ENCODE measurements around the gene CNTNAP4.

DNA sequence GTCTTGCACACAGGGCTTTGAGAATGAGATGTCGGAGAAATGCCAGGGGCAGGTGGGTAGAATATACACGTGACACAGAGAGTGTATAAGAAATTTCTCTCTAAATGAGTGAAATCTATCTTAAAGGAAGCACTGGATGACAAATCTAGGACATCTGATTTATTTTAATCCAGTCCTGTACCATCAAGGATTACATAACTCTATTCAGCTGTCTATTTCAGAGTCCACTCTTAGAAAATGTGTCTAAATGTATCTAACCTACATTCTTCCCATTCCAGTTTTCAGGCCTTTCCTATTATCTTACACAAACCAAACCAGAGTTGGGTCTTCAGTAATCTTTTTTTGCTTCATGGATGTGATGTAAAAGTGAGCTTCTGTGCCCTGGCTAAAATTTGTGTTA lies 181.9 kb downstream of the CNTNAP4 start:
- no peak for TF ChIP-seq ZNF263 (CRISPR knock-in tag; IDR thresholded peaks at IDR 0.05; ENCODE audit: low read depth)
- TF ChIP-seq, protein P1, sequence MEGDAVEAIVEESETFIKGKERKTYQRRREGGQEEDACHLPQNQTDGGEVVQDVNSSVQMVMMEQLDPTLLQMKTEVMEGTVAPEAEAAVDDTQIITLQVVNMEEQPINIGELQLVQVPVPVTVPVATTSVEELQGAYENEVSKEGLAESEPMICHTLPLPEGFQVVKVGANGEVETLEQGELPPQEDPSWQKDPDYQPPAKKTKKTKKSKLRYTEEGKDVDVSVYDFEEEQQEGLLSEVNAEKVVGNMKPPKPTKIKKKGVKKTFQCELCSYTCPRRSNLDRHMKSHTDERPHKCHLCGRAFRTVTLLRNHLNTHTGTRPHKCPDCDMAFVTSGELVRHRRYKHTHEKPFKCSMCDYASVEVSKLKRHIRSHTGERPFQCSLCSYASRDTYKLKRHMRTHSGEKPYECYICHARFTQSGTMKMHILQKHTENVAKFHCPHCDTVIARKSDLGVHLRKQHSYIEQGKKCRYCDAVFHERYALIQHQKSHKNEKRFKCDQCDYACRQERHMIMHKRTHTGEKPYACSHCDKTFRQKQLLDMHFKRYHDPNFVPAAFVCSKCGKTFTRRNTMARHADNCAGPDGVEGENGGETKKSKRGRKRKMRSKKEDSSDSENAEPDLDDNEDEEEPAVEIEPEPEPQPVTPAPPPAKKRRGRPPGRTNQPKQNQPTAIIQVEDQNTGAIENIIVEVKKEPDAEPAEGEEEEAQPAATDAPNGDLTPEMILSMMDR (IDR thresholded peaks at IDR 0.05) = no peak
- TF ChIP-seq, protein P2, sequence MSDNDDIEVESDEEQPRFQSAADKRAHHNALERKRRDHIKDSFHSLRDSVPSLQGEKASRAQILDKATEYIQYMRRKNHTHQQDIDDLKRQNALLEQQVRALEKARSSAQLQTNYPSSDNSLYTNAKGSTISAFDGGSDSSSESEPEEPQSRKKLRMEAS (CRISPR knock-in tag; IDR thresholded peaks at IDR 0.05) = no peak
- TF ChIP-seq, protein P3, sequence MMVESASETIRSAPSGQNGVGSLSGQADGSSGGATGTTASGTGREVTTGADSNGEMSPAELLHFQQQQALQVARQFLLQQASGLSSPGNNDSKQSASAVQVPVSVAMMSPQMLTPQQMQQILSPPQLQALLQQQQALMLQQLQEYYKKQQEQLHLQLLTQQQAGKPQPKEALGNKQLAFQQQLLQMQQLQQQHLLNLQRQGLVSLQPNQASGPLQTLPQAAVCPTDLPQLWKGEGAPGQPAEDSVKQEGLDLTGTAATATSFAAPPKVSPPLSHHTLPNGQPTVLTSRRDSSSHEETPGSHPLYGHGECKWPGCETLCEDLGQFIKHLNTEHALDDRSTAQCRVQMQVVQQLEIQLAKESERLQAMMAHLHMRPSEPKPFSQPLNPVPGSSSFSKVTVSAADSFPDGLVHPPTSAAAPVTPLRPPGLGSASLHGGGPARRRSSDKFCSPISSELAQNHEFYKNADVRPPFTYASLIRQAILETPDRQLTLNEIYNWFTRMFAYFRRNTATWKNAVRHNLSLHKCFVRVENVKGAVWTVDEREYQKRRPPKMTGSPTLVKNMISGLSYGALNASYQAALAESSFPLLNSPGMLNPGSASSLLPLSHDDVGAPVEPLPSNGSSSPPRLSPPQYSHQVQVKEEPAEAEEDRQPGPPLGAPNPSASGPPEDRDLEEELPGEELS (CRISPR knock-in tag; IDR thresholded peaks at IDR 0.05) = no peak
- no peak for TF ChIP-seq CREB1 (CRISPR knock-in tag; IDR thresholded peaks at IDR 0.05)
- TF ChIP-seq JUN (CRISPR knock-in tag; IDR thresholded peaks at IDR 0.05) = no peak
- TF ChIP-seq, protein P4, sequence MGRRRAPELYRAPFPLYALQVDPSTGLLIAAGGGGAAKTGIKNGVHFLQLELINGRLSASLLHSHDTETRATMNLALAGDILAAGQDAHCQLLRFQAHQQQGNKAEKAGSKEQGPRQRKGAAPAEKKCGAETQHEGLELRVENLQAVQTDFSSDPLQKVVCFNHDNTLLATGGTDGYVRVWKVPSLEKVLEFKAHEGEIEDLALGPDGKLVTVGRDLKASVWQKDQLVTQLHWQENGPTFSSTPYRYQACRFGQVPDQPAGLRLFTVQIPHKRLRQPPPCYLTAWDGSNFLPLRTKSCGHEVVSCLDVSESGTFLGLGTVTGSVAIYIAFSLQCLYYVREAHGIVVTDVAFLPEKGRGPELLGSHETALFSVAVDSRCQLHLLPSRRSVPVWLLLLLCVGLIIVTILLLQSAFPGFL (CRISPR knock-in tag; IDR thresholded peaks at IDR 0.05; ENCODE audit: borderline replicate concordance) = no peak
- TF ChIP-seq TEAD4 (CRISPR knock-in tag; IDR thresholded peaks at IDR 0.05) = no peak
- TF ChIP-seq IRF2 (CRISPR knock-in tag; IDR thresholded peaks at IDR 0.05; ENCODE audit: borderline replicate concordance, low read depth) = no peak
- no peak for TF ChIP-seq NFYB (CRISPR knock-in tag; conservative IDR thresholded peaks at IDR 0.05; ENCODE audit: low read depth)
- TF ChIP-seq ATF1 (CRISPR knock-in tag; IDR thresholded peaks at IDR 0.05) = no peak
- TF ChIP-seq, protein P5, sequence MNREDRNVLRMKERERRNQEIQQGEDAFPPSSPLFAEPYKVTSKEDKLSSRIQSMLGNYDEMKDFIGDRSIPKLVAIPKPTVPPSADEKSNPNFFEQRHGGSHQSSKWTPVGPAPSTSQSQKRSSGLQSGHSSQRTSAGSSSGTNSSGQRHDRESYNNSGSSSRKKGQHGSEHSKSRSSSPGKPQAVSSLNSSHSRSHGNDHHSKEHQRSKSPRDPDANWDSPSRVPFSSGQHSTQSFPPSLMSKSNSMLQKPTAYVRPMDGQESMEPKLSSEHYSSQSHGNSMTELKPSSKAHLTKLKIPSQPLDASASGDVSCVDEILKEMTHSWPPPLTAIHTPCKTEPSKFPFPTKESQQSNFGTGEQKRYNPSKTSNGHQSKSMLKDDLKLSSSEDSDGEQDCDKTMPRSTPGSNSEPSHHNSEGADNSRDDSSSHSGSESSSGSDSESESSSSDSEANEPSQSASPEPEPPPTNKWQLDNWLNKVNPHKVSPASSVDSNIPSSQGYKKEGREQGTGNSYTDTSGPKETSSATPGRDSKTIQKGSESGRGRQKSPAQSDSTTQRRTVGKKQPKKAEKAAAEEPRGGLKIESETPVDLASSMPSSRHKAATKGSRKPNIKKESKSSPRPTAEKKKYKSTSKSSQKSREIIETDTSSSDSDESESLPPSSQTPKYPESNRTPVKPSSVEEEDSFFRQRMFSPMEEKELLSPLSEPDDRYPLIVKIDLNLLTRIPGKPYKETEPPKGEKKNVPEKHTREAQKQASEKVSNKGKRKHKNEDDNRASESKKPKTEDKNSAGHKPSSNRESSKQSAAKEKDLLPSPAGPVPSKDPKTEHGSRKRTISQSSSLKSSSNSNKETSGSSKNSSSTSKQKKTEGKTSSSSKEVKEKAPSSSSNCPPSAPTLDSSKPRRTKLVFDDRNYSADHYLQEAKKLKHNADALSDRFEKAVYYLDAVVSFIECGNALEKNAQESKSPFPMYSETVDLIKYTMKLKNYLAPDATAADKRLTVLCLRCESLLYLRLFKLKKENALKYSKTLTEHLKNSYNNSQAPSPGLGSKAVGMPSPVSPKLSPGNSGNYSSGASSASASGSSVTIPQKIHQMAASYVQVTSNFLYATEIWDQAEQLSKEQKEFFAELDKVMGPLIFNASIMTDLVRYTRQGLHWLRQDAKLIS (CRISPR knock-in tag; IDR thresholded peaks at IDR 0.05; ENCODE audit: borderline replicate concordance) = no peak
- no peak for TF ChIP-seq TEAD1 (CRISPR knock-in tag; IDR thresholded peaks at IDR 0.05)

Data from WTC11 (cell line).